Breast epithelium (tissue), 4 donors: Measurements from ENCODE around the gene PPP1R37. TPM values are rescaled to one million over a fixed set of nuclear protein-coding genes. Genes with fewer than 3 reads are reported as not detected.

Experiments
- DNase-seq, 2 donors: peaks; one replicate each; pipeline ENCODE4 v3.0.0-alpha.2; 2019; ENCODE audit warnings: low spot score in 2 of 2
- H3K27ac ChIP-seq, 2 donors: fragments of 200-600 bp; sonication (generic) in 1 of 2; one replicate each; pipeline ENCODE4 v1.5.1; 2016 to 2019; ENCODE audit warnings: mild to moderate bottlenecking in 1 of 2
- H3K27me3 ChIP-seq, 2 donors: fragments of 200-600 bp; sonication (generic) in 1 of 2; one replicate each; pipeline versions ENCODE4 v1.5.1 to v1.6.0; 2017 to 2019; ENCODE audit warnings: control low read depth in 1 of 2, mild to moderate bottlenecking in 1 of 2
- H3K36me3 ChIP-seq: fragments of 200-600 bp; one replicate; pipeline ENCODE4 v1.5.1; 2019
- H3K4me1 ChIP-seq, 2 donors: fragments of 200-600 bp; sonication (generic); one replicate each; pipeline ENCODE4 v1.5.1; 2016 to 2019; ENCODE audit warnings: control low read depth in 1 of 2
- H3K4me3 ChIP-seq, 3 donors: fragments of 200-600 bp; sonication (generic); 1 replicate in 2 of 3; 2 replicates in 1 of 3; pipeline ENCODE4 v1.5.1; 2016 to 2019; ENCODE audit warnings: mild to moderate bottlenecking in 3 of 3, moderate library complexity in 2 of 3
- H3K9me3 ChIP-seq, 2 donors: fragments of 200-600 bp; sonication (generic) in 1 of 2; one replicate each; pipeline ENCODE4 v1.5.1; 2016 to 2019; ENCODE audit warnings: control low read depth in 1 of 2
- CTCF ChIP-seq, 3 donors: fragments of 450-650 bp; IDR thresholded peaks; one replicate each; pipeline ENCODE4 v1.5.1; 2016 to 2017; ENCODE audit warnings: antibody characterized with exemption in 3 of 3, mild to moderate bottlenecking in 3 of 3, moderate library complexity in 3 of 3
- POLR2A ChIP-seq: fragments of 450-650 bp; IDR thresholded peaks from one replicate; pipeline ENCODE4 v1.6.1; 2016; ENCODE audit warnings: antibody characterized with exemption, mild to moderate bottlenecking, moderate library complexity
- POLR2AphosphoS5 ChIP-seq, 3 donors: sonication (generic); formaldehyde crosslinking; IDR thresholded peaks; one replicate each; pipeline ENCODE4 v1.6.1; 2017; ENCODE audit warnings: antibody characterized with exemption in 3 of 3
- intact Hi-C: fragments of 100-400 bp; cut with DNase I; formaldehyde crosslinking; loops from one replicate; pipeline ENCODE4 v1.15.1; 2023; ENCODE audit warnings: low total_unique reads
- total RNA-seq, 3 donors: library from RNA; depleted of rRNA; stranded (reverse); fragments of >200 nt; gene quantifications; one replicate each; pipeline ENCODE4 v1.1.0, GENCODE V29; 2016

PPP1R37 gene
- total RNA-seq, 3 donors from 2014 or later: 18.6 to 50.8 (median 33.8) TPM

- no peak overlapping the region for H3K4me3 ChIP-seq
- no peak for TF ChIP-seq POLR2A
- no peak for TF ChIP-seq CTCF (IDR thresholded peaks at IDR 0.05)
- no peak for TF ChIP-seq POLR2AphosphoS5 (IDR thresholded peaks at IDR 0.05)
- intact Hi-C loops: no loop called here
- no peaks in the 10 kb centered on the region for H3K36me3 ChIP-seq
- no peaks in the 10 kb centered on the region for H3K27me3 ChIP-seq
- H3K27ac ChIP-seq: no peak overlapping the region
- peaks cover 5 to 14% of the 10 kb centered on the region in 2 donors for H3K4me1 ChIP-seq
- no peaks in the 10 kb centered on the region for H3K9me3 ChIP-seq
- no peak for DNase-seq
These were observed 2.9 kb upstream of the PPP1R37 start for GRCh38 chr19:45090034-45090433.

GRCh38 chr19:45090606-45091005 lies 2.4 kb upstream of the PPP1R37 start:
- intact Hi-C loops: no loop called here
- H3K36me3 ChIP-seq: no peaks in the 10 kb centered on the region
- peaks cover 5 to 16% of the 10 kb centered on the region in 2 donors for H3K4me1 ChIP-seq
- H3K27me3 ChIP-seq: no peaks in the 10 kb centered on the region
- peak overlapping the region in 2 of 3 donors; percentile 91 to 99 for H3K4me3 ChIP-seq
- H3K9me3 ChIP-seq: no peaks in the 10 kb centered on the region
- H3K27ac ChIP-seq: peak overlapping the region; percentile 79 to 91
- no peak for DNase-seq
- no peak for TF ChIP-seq CTCF (IDR thresholded peaks at IDR 0.05)
- TF ChIP-seq POLR2AphosphoS5 (IDR thresholded peaks at IDR 0.05): no peak
- no peak for TF ChIP-seq POLR2A

GRCh38 chr19:45091031-45091923 lies 1.7 kb upstream of the PPP1R37 start:
- peaks cover 5 to 21% of the 10 kb centered on the region in 2 donors for H3K4me1 ChIP-seq
- TF ChIP-seq POLR2A (no peak), POLR2AphosphoS5 (IDR thresholded peaks at IDR 0.05) (peak; percentile 71 to 72 (median 71)), CTCF (IDR thresholded peaks at IDR 0.05) (no peak)
- H3K27ac ChIP-seq: peak overlapping the region; percentile 90 to 91
- intact Hi-C loops: no loop called here
- H3K36me3 ChIP-seq: no peaks in the 10 kb centered on the region
- no peaks in the 10 kb centered on the region for H3K9me3 ChIP-seq
- peak; percentile 97 to 99 for DNase-seq
- H3K27me3 ChIP-seq: no peaks in the 10 kb centered on the region
- peak overlapping the region; percentile 91 to 99 (median 96) for H3K4me3 ChIP-seq

GRCh38 chr19:45094137-45094536 lies 1.2 kb downstream of the PPP1R37 start:
- Histone ChIP-seq H3K36me3 (no peaks in the 10 kb centered on the region), H3K27ac (no peak overlapping the region), H3K27me3 (no peaks in the 10 kb centered on the region), H3K4me1 (peaks cover 21 to 42% of the 10 kb centered on the region in 2 donors), H3K4me3 (peak overlapping the region; percentile 91 to 99 (median 96)), H3K9me3 (no peaks in the 10 kb centered on the region)
- intact Hi-C loops: no loop called here
- no peak for TF ChIP-seq POLR2AphosphoS5 (IDR thresholded peaks at IDR 0.05)
- no peak for TF ChIP-seq CTCF (IDR thresholded peaks at IDR 0.05)
- TF ChIP-seq POLR2A: no peak
- DNase-seq: no peak

GRCh38 chr19:45094707-45095106 lies 1.7 kb downstream of the PPP1R37 start:
- intact Hi-C loops: no loop called here
- Histone ChIP-seq H3K4me3 (peak overlapping the region in 1 of 3 donors; percentile 91), H3K36me3 (no peaks in the 10 kb centered on the region), H3K27me3 (no peaks in the 10 kb centered on the region), H3K9me3 (no peaks in the 10 kb centered on the region), H3K4me1 (peaks cover 21 to 47% of the 10 kb centered on the region in 2 donors), H3K27ac (no peak overlapping the region)
- DNase-seq: no peak
- TF ChIP-seq CTCF (IDR thresholded peaks at IDR 0.05): no peak
- TF ChIP-seq POLR2A: no peak
- TF ChIP-seq POLR2AphosphoS5 (IDR thresholded peaks at IDR 0.05): no peak
